OCI-LY3 (cell line): ENCODE results near the gene REG1A.

Experiments
- EZH2phosphoT487 ChIP-seq: fragments of 200-600 bp; shearing (Covaris generic); IDR thresholded peaks from 2 replicates; pipeline ENCODE4 v1.6.1; 2018; ENCODE audit warnings: antibody characterized with exemption, mixed run types, low read depth
- TF ChIP-seq, protein P1 (sequence below): fragments of 200-600, 300-600 bp; sonication (generic); IDR thresholded peaks from 2 replicates; pipeline ENCODE4 v1.5.1; 2014; ENCODE audit warnings: antibody characterized with exemption, low read length, low read depth

GRCh38 chr2:79071078-79071477, 49.2 kb upstream of the REG1A start:
- TF ChIP-seq, protein P1, sequence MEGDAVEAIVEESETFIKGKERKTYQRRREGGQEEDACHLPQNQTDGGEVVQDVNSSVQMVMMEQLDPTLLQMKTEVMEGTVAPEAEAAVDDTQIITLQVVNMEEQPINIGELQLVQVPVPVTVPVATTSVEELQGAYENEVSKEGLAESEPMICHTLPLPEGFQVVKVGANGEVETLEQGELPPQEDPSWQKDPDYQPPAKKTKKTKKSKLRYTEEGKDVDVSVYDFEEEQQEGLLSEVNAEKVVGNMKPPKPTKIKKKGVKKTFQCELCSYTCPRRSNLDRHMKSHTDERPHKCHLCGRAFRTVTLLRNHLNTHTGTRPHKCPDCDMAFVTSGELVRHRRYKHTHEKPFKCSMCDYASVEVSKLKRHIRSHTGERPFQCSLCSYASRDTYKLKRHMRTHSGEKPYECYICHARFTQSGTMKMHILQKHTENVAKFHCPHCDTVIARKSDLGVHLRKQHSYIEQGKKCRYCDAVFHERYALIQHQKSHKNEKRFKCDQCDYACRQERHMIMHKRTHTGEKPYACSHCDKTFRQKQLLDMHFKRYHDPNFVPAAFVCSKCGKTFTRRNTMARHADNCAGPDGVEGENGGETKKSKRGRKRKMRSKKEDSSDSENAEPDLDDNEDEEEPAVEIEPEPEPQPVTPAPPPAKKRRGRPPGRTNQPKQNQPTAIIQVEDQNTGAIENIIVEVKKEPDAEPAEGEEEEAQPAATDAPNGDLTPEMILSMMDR, result no peak
- no peak for TF ChIP-seq EZH2phosphoT487
